Muscle of arm (tissue), 14 donors: ENCODE data around the gene ZNF471. TPM values are rescaled to one million over a fixed set of nuclear protein-coding genes. Genes with fewer than 3 reads are reported as not detected.

Experiments used
- DNase-seq: peaks from one replicate; pipeline ENCODE4 v3.0.0-alpha.2; 2013
- long read RNA-seq, 11 donors: transcript quantifications; one replicate each; lab custom pipeline, GENCODE V29; 2026
- polyA plus RNA-seq, 12 donors: library from polyadenylated mRNA; unstranded; fragments of 120-200 nt; gene quantifications; one replicate each; pipeline ENCODE4 v1.2.1, GENCODE V29; 2013; ENCODE audit not compliant: insufficient read length in 12 of 12

Gene ZNF471
- 10 to 100 TPM in 10 of 12 donors, 1 to 10 TPM in 1, not detected in 1; 9.1 to 27.0 (median 18.6) TPM for polyA plus RNA-seq
- long read RNA-seq, donor 1 = 0 reads
- long read RNA-seq, donor 2, full-length matches to known transcripts = 1 of 1 reads
- long read RNA-seq, donor 2, partial matches to known transcripts = 0 of 1 reads
- long read RNA-seq, donor 2, other reads (novel, unspliced or antisense) = 0 of 1 reads
- long read RNA-seq, donor 3 = 0 reads
- long read RNA-seq, donor 4 = 0 reads
- long read RNA-seq, donor 5, full-length matches to known transcripts = 4 of 4 reads
- long read RNA-seq, donor 5, partial matches to known transcripts = 0 of 4 reads
- long read RNA-seq, donor 5, other reads (novel, unspliced or antisense) = 0 of 4 reads
- long read RNA-seq, donor 6 = 0 reads
- long read RNA-seq, donor 7 = 0 reads
- long read RNA-seq, donor 8, full-length matches to known transcripts = 4 of 4 reads
- long read RNA-seq, donor 8, partial matches to known transcripts = 0 of 4 reads
- long read RNA-seq, donor 8, other reads (novel, unspliced or antisense) = 0 of 4 reads
- long read RNA-seq, donor 9 = 0 reads
- long read RNA-seq, donor 10, full-length matches to known transcripts = 3 of 3 reads
- long read RNA-seq, donor 10, partial matches to known transcripts = 0 of 3 reads
- long read RNA-seq, donor 10, other reads (novel, unspliced or antisense) = 0 of 3 reads
- long read RNA-seq, donor 11, full-length matches to known transcripts = 1 of 1 reads
- long read RNA-seq, donor 11, partial matches to known transcripts = 0 of 1 reads
- long read RNA-seq, donor 11, other reads (novel, unspliced or antisense) = 0 of 1 reads

DNA sequence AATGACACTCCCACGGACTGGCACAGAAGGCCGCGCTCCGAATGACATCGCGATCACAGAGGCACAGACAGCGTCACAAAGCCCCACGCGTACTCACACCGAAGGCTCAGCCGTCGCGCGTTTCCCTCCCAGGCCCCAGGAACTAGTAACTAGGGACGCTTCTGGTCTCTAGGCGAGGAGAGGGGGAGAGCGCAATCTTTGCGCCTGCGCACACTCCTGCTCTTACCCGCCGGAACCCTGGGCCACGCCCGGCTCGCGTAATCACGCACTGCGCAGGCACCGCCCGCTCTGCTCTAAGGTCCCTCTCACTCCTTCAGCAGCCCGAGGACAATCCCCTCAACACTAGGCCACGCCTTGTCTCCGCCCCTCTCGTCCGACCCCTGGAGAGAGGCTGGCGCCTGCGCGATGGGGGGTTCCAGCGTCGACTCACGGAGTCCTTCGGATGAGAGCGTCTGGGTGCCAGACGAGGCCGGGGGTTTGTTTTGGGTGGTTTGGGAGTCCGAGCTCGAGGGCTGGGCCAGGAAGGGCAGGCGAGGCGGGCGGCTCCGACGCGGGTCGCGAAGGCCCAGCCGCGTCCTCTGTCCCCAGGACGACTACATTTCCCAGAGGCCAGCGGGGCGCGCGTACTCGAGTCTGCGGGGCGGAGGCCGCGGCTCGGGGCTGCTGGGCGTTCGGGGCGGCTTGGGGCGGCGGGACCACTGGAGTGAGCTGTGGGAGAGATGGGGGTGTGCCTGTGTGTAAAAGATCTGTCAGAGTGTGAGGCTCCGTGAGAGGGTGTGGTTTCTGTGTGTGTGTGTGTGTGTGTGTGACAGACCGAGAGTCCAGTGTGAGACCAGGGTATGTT is at the start of gene ZNF471:
TSS of gene ZNF471 (plus strand) at position 410 of the 844 bp plus-strand sequence. CDS start 3,717 bp downstream, outside the sequence.
- DNase-seq = peak; percentile 99

DNA sequence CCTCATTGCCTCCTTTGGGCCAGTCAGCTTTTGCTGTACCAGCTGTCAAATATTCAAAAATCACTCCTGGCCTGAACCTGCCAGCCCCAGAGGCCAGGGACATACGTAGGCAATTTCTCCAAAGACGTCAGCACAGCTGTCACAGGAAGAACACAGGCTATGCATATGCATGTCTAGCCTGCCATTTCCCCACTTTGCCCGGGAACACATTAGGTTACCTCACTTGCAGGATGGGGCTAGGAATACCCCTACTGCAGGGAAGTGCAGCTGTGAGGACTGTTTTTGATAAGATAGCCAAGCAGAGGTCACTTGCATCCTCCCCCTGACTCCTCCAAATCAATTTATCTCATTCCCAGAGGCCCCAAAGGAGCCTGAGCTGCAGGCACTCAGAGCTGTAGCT is 33.3 kb upstream of the ZNF471 start:
- DNase-seq = no peak

DNA sequence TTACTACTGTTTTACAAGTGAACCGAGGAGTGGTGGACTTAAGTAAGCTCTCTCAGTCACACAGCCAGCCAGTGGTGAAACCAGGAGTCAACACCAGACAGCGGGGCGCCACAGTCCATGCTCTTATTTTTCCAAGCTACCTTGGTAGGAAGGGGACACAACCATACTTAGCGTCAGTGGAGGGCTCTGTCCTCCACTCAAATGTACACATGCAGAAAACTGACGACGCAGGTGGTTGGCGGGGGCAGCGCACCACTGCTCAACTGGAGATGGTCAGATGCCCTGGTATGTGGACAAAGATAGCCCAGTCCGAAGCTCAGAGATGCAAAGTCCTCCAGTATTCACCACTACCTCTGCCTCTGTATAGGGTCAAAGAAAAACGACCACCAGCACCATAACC is 31.6 kb upstream of the ZNF471 start:
- DNase-seq = no peak

DNA sequence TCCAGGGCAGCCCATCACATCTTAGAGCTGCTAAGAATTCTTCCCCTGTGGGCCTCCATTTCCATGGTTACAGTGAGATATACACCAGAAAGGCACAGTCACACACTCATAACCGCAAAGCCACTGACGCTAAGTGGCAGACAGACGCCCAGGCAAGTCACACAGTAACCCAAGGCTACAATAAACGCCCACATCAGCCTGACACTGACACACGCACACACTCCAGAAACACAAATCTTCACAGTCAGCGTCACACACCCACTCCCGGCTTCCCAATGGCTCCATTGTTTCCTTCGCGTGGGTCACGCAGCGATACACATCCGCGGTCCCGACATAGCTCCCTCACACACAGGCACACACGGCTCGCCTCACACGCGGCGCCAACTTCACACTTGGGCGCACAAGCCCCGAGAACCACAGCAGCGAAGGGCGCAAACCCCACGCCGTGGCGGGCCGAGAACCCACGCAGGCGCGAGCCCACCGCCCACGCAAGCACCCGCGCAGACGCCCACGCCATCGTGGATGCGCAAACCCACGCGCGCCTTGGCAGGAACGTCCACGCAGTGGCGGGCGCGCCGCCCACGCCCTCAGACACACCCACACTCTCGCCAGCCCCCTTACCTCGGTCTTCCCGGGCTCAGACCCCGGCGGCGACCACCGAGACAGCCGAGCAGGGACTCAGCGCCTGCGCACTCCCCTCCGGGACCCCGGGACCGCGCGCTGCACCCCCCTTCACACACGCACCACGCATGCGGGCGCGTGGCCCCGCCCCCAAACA is 30.8 kb upstream of the ZNF471 start, which contains the start of gene ZNF667:
TSS of gene ZNF667 (minus strand) at position 695 of the 778 bp plus-strand sequence. CDS start 14,975 bp downstream, outside the sequence.
- DNase-seq = peak; percentile 29

DNA sequence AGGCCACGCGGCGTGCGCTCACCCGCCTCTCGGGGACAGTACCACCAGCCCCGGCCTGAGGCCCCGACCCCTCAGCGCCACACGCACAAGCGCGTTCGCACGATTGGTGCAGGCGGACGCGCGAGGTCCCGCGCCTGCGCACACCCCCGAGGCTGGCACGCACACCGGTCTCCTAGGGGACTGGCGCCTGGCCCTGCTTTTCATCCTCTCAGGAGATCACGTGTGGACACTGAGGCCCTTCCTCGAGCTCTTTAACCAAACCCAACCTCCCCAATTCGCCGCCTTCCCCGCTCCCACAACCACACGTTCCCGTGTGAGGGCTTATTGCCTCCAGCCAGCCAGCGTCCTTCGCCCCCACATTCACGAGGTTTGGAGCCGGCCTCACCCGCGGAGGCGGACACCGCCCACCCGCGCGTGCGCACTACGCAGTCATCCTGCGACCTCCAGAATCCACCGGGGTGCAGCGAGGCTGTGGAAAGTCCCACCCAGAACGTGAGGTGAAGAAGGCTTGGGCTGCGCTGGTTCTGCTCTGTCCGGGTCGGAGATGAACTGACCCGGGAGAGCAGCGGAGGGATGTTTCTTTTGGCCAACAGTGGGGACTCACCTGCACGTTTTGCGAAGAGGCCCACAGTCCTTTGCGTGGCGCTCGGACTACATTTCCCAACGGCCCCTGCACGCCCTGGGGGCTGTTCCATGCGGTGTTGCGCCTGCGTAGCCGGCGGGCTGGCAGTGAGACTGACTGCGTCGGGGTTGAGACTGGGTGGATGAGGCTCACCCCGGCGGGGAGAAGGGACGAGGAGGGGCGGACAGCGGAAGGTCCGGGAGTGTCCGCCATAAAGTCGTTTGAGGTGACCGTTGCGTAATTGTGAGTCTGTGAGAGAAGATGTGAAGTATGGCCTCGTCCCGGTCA is 30.0 kb upstream of the ZNF471 start:
- peak; percentile 95 for DNase-seq

DNA sequence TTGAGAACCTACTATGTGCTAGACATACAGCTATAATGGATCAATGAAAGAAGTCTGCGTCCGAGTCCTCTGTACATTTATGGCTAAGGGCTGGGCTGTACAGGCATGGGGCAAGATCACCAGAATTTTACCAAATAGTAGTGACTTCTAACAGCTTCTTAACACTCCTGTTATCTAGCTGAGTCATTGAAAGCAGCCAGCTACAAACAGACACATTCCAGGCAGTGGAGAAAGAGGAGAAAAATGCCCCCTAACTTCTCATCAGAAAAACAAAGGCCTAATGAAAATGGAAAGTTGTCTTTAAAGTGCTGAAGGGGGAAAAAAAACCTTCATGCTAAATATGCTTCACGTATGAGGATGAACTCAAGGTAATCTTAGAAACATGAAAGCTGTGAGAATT is 16.3 kb upstream of the ZNF471 start:
- no peak for DNase-seq

DNA sequence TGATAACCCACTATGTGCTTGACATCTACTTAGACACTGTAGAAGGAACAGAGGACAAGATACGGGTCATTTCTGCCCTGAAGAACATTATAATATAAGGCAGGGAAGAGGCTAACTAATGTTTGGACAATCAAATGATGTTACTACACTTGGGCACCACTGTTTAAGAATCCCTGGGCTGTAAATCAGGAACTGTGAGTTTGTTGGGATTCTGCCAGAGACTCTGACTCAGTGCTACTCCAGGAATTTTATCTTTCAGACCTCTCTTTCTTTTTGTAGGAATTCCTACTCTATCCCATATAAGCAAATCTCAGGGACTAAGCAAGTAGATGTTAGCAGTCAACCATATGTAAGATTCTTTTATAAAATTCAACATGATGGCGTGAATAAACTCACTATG is 3.1 kb upstream of the ZNF471 start:
- DNase-seq = no peak

DNA sequence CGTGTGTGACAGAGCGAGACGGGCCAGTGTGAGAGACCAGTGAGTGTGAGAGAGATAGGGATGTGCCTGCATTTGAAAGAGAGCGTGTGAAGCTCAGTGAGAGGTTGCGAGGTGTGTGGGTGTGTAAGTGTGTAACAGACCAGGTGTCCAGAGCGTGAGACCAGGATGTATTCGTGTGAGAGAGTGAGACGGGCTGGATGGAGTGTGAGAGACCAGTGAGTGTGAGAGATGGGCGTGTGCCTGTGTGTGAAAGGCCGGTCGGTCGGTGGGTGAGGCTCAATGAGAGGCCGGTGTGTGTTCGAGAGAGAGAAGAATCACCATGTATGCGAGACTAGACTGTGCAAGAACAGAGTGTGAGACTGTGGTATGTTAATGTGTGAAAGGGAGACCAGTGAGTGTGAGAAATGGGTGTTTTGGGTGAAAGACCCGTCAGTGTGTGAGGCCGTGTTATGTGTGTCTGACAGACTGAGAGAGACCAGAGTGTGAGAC is 679 bp downstream of the ZNF471 start:
- no peak for DNase-seq

DNA sequence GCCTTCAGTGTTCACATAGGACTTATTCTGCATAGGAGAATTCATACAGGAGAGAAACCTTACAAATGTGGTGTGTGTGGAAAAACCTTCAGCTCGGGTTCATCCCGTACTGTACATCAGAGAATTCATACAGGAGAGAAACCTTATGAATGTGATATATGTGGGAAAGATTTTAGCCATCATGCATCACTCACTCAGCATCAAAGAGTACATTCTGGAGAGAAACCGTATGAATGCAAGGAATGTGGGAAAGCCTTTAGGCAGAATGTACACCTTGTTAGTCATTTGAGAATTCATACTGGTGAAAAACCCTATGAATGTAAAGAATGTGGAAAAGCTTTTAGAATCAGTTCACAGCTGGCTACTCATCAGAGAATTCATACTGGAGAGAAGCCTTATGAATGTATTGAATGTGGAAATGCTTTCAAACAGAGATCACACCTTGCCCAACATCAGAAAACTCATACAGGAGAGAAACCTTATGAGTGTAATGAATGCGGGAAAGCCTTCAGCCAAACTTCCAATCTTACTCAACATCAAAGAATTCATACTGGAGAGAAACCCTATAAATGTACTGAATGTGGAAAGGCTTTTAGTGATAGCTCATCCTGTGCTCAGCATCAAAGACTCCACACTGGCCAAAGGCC is 17.7 kb downstream of the ZNF471 start:
- no peak for DNase-seq

DNA sequence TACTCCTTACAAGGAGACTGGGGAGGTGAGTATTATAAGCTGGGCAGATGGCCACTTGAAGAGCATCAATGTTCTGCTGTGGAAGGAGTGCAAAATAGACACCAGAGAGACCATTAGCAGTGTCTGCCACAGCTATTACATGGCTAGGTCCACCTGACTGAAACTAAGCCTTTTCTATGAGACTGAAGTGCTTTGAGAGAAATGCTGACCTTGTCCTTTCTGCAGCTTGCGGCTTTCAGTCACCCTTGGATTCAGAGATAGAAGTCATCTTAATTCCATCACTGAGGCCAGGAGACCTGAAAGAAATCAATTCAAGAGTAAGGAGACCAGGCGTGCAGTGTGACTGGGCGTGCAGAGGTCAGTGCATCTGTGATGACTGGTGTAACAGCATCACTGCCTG is 29.8 kb downstream of the ZNF471 start:
- no peak for DNase-seq

DNA sequence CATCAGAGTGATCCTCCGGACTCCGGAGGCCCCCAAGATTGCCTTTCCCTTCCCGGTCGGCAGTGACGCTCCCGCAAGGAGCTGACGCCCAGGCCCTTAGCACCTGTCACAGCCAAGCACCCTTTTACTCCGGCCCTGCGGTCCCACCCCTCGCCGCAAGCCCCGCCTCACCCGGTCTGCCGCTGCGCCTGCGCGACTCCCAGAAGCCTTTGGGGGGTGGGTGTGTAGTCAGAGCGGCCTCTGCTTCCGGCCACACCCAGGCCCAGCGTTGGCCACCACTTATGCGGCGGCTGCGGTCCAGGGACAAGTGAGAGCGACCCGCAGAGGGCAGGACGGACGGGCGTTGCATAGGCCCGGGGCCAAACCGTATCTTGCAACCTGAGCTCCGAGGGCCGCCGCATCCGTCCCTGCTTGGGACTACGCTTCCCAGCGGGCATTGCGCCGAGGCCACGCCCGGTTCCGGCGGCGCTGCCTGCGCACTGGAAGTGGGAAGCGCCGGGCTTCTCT is 30.7 kb downstream of the ZNF471 start:
- peak; percentile 92 for DNase-seq

DNA sequence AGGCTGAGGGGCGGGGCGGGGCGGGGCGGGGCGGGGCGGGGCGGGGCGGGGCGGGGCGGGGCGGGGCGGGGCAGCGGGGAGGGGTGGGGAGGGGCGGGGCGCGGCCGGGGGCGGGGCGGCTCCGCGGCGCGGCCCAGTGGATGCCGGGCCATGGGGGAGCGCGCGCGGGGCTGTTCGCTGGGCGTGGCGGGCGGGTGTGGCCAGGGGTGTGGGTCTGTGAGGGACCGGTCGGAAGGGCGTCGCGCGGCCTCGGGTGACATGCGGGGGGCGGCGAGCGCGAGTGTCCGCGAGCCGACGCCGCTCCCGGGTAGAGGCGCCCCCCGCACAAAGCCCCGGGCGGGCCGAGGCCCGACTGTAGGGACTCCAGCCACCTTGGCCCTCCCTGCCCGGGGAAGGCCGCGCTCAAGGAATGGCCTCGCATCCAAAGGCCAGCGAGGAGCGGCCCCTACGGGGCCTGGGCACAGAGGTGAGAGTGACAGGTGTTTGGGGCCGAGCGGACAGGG is 31.2 kb downstream of the ZNF471 start, which contains the start of gene ZFP28:
TSS of gene ZFP28 (plus strand) at position 188 of the 503 bp plus-strand sequence. CDS start at position 259, 71 bp downstream.
- no peak for DNase-seq

DNA sequence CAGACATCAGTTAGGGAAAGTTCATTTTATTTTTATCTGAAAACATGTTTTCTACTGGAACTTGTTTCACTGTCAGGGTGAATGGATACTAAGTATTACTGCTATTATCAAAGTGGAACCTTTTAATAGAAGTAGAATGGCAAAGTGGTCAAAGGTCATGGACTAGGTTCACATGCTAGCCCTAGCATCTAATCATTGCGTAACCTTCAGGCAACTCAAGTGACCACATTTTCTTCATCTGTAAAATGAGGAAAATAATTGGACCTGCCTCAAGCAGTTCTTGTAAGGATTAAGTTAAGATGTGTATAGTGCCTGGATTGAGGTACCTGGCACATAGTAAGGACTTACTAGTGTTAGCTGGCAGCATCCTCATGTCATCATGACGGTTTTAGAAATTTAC is 36.1 kb downstream of the ZNF471 start:
- DNase-seq = no peak

DNA sequence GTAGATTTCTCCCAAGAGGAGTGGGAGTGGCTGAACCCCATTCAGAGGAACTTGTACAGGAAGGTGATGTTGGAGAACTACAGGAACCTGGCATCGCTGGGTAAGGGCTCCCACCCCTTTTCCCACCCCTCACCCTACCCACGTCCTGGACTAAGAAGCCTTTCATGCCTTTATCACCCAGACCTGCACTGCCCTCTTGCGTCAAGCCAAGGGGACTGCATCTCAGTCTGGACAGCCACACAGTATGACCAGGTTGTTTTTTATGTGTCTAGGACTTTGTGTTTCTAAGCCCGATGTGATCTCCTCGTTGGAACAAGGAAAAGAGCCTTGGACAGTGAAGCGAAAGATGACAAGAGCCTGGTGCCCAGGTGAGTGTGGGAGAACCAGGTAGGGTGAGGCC is 39.9 kb downstream of the ZNF471 start:
- no peak for DNase-seq

DNA sequence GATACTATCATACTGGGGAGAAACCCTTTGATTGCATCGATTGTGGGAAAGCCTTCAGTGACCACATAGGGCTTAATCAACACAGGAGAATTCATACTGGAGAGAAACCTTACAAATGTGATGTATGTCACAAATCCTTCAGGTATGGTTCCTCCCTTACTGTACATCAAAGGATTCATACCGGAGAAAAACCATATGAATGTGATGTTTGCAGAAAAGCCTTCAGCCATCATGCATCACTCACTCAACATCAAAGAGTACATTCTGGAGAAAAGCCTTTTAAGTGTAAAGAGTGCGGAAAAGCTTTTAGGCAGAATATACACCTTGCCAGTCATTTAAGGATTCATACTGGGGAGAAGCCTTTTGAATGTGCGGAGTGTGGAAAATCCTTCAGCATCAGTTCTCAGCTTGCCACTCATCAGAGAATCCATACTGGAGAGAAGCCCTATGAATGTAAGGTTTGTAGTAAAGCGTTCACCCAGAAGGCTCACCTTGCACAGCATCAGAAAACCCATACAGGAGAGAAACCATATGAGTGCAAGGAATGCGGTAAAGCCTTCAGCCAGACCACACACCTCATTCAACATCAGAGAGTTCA is 46.7 kb downstream of the ZNF471 start:
- DNase-seq = no peak

DNA sequence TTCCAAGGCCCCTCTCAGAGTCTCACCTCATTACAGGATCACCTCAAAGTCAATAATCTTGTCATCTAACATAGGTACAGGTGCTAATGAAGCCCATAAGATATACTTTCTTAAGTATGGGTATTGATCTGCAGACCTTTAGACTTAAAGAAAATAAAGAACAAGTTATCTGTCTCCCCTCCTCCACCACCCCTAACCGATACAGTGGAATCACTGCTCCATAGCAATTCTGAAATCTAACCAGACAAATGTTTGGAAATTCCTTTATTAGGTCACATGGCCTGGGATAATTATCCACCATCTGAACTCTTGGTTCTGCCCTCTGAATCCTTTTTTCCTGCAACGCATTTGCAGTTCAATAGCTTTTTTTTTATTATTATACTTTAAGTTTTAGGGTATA is 55.1 kb downstream of the ZNF471 start:
- no peak for DNase-seq

DNA sequence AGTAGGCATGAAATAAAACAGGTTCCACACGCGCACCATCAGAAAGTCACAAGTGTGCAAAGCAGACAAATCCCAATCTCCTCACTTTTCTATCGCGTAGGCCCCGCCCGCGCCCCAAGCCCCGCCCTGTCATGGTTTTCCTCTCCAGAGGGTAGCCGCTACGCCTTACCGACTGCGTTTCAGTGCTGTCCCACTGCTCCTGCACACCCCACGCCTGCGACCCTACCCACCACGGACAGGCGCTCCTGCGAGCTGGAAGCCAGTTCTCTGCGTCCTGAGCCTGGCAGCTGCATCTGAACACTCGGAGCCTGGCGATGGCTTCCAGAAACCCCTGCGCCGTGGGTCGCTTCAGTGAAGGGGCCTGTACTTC is 59.2 kb downstream of the ZNF471 start:
- no peak for DNase-seq
